Upper lobe of left lung (tissue), 6 donors: ENCODE data around the gene MAB21L3. TPM values are rescaled to one million over a fixed set of nuclear protein-coding genes. Genes with fewer than 3 reads are reported as not detected.
A peak's percentile ranks its signal among the peaks of the same experiment; 100 is the strongest.
"Not testable (repeated sequence)": the region's sequence is repeated elsewhere in the genome, so short reads cannot be mapped to it uniquely, and the experiment has no call there.

Experiments
- ATAC-seq, 2 donors: fragments of 200-7000 bp; cut with Tn5 transposase; one replicate each; pipeline ENCODE4 v1.9.1; 2022; ENCODE audit warnings: mild to moderate bottlenecking in 2 of 2, moderate library complexity in 2 of 2; ENCODE audit not compliant: low FRiP score in 2 of 2
- DNase-seq, 2 donors: peaks; one replicate each; pipeline ENCODE4 v3.0.0-alpha.2; 2019 to 2020
- H3K27ac ChIP-seq, 4 donors: fragments of 200-600 bp; sonication (generic); one replicate each; pipeline ENCODE4 v1.5.1; 2016 to 2019
- H3K27me3 ChIP-seq, 4 donors: fragments of 200-600 bp; sonication (generic); one replicate each; pipeline ENCODE4 v1.5.1; 2017 to 2019
- H3K36me3 ChIP-seq, 4 donors: fragments of 200-600 bp; sonication (generic); one replicate each; pipeline ENCODE4 v1.5.1; 2016 to 2019
- H3K4me1 ChIP-seq, 4 donors: fragments of 200-600 bp; sonication (generic); one replicate each; pipeline ENCODE4 v1.5.1; 2018 to 2019
- H3K4me3 ChIP-seq, 4 donors: fragments of 200-600 bp; sonication (generic); one replicate each; pipeline ENCODE4 v1.5.1; 2017 to 2019; ENCODE audit warnings: mild to moderate bottlenecking in 2 of 4, moderate library complexity in 1 of 4
- H3K9me3 ChIP-seq, 4 donors: fragments of 200-600 bp; sonication (generic); one replicate each; pipeline ENCODE4 v1.5.1; 2018 to 2019
- EP300 ChIP-seq, 4 donors: sonication (generic); formaldehyde crosslinking; IDR thresholded peaks; one replicate each; pipeline ENCODE4 v1.5.1; 2017; ENCODE audit warnings: antibody characterized with exemption in 4 of 4, control low read depth in 2 of 4
- POLR2A ChIP-seq, 4 donors: fragments of 450-650 bp; IDR thresholded peaks; one replicate each; pipeline ENCODE4 v1.5.1; 2016 to 2017; ENCODE audit warnings: antibody characterized with exemption in 4 of 4, mild to moderate bottlenecking in 2 of 4
- POLR2AphosphoS5 ChIP-seq, 2 donors: sonication (generic); formaldehyde crosslinking; IDR thresholded peaks; one replicate each; pipeline ENCODE4 v1.5.1; 2017; ENCODE audit warnings: antibody characterized with exemption in 2 of 2
- WGBS, 2 donors: methylation state at CpG; one replicate each; pipeline ENCODE4 v1.1.5; 2017 to 2018; 5-methylcytosine and 5-hydroxymethylcytosine counted together
- total RNA-seq, 6 donors: library from RNA; depleted of rRNA in 4 of 6; stranded (reverse); fragments of >200 nt in 4 of 6; gene quantifications; one replicate each; pipeline versions ENCODE4 v1.1.0 to v1.2.1, GENCODE V29; 2016 to 2021
- TF ChIP-seq, protein P1 (sequence below), 6 experiments: fragments of 450-650 bp in 4 of 6; fragments of 200-600 bp in 2 of 6; sonication (generic) in 2 of 6; IDR thresholded peaks; one replicate each; pipeline ENCODE4 v1.5.1; 2016 to 2019; ENCODE audit warnings: antibody characterized with exemption in 6 of 6
- donor health status: DM: no; HTN: no; CAD: no; lungs with moderate emphysema.
- donor health status: DM: no; HTN: yes; CAD: no; lungs with severe emphysema.

MAB21L3 gene
- total RNA-seq, 6 donors from 2014 or later = 0.30 to 4.2 (median 1.2) TPM

GRCh38 chr1:116144151-116144550, 33.0 kb downstream of the MAB21L3 start:
- Histone ChIP-seq H3K36me3 (no peaks in the 10 kb centered on the region), H3K9me3 (peaks cover 0 to 9% (median 4%) of the 10 kb centered on the region in 4 donors), H3K4me3 (no peak overlapping the region), H3K4me1 (peaks cover 0 to 6% (median 0%) of the 10 kb centered on the region in 4 donors), H3K27ac (no peak overlapping the region), H3K27me3 (no peaks in the 10 kb centered on the region)
- ATAC-seq (no peak), DNase-seq (no peak)
- 76 to 87% methylated on average over 1 of the region's 1 CpG for WGBS, 2 donors
- no peak for TF ChIP-seq EP300 (IDR thresholded peaks at IDR 0.05)
- TF ChIP-seq POLR2AphosphoS5 (IDR thresholded peaks at IDR 0.05) = no peak
- no peak for TF ChIP-seq POLR2A (IDR thresholded peaks at IDR 0.05)
- TF ChIP-seq, protein P1, sequence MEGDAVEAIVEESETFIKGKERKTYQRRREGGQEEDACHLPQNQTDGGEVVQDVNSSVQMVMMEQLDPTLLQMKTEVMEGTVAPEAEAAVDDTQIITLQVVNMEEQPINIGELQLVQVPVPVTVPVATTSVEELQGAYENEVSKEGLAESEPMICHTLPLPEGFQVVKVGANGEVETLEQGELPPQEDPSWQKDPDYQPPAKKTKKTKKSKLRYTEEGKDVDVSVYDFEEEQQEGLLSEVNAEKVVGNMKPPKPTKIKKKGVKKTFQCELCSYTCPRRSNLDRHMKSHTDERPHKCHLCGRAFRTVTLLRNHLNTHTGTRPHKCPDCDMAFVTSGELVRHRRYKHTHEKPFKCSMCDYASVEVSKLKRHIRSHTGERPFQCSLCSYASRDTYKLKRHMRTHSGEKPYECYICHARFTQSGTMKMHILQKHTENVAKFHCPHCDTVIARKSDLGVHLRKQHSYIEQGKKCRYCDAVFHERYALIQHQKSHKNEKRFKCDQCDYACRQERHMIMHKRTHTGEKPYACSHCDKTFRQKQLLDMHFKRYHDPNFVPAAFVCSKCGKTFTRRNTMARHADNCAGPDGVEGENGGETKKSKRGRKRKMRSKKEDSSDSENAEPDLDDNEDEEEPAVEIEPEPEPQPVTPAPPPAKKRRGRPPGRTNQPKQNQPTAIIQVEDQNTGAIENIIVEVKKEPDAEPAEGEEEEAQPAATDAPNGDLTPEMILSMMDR (IDR thresholded peaks at IDR 0.05) = no peak

DNA sequence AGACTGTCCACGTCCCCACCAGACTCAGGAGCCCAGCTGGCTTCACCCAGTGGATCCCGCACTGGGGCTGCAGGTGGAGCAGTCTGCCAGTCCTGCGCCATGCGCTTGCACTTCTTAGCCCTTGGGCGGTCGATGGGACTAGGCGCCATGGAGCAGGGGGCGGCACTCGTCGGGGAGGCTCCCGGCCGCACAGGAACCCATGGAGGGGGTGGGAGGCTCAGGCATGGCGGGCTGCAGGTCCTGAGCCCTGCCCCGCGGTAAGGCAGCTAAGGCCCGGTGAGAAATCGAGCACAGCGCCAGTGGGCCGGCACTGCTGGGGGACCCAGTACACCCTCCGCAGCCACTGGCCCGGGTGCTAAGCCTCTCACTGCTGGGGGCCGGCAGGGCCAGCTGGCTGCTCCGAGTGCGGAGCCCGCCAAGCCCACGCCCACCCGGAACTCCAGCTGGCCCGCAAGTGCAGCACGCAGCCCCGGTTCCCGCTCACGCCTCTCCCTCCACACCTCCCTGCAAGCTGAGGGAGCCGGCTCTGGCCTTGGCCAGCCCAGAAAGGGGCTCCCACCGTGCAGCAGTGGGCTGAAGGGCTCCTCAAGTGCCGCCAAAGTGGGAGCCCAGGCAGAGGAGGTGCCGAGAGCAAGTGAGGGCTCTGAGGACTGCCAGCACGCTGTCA, 35.4 kb downstream of the MAB21L3 start:
- DNase-seq = peak in 1 of 2 donors; percentile 68
- H3K27ac ChIP-seq, H3K36me3 ChIP-seq, H3K4me3 ChIP-seq, H3K9me3 ChIP-seq, H3K27me3 ChIP-seq, ATAC-seq: not testable (repeated sequence)
- WGBS, 2 donors = 87 to 97% methylated on average over 4 to 33 of the region's 37 CpGs
- peaks cover 11 to 14% (median 13%) of the 10 kb centered on the region in 4 donors for H3K4me1 ChIP-seq

DNA sequence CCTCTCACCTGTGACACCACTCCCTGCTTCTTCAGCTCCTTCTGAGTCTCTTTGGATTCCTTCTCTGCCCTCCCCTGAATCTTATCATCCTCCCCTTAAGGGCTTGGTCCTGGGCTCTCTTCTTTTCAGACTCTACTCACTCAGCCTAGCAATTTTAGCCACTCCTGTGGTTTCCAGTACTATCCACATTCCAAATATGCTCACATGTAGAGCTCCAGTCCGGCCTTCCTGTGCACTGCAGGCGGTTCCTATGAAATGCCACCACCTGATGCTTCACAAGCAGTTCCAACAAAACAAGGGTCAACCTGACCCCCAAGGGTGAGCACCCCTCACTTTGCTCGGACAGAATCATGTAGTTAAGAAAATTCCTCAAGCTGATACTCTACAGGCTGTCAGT, 35.9 kb downstream of the MAB21L3 start:
- WGBS, 2 donors = 92% methylated on average over 3 of the region's 3 CpGs
- ATAC-seq = no peak
- DNase-seq = no peak

DNA sequence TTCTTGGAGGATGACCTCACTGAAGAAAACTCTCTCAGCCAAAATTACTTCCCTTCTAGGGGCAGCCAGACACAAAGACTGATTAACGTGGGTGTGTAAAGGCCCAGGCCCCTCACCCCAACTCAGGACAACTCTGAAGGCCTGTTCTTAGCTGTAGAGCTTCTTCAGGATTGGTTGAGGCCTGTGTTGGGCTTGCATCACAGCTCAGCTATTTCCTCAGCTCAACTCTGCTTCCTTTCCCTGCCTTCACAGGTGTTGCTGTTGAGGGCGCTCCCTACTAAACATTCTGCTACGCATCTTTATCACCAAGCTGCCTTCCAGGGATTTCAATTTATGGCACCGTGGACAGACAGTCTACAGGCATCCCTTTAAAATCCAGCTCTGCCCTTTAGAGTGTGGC, 36.8 kb downstream of the MAB21L3 start:
- ATAC-seq (no peak), DNase-seq (no peak)
- H3K4me3 ChIP-seq = no peak overlapping the region
- H3K27me3 ChIP-seq = no peaks in the 10 kb centered on the region
- peaks cover 0 to 9% (median 4%) of the 10 kb centered on the region in 4 donors for H3K9me3 ChIP-seq
- H3K36me3 ChIP-seq = no peaks in the 10 kb centered on the region
- H3K4me1 ChIP-seq = peaks cover 15 to 22% (median 20%) of the 10 kb centered on the region in 4 donors
- TF ChIP-seq POLR2A (IDR thresholded peaks at IDR 0.05) (no peak), POLR2AphosphoS5 (IDR thresholded peaks at IDR 0.05) (no peak), EP300 (IDR thresholded peaks at IDR 0.05) (no peak)
- TF ChIP-seq, protein P1 (IDR thresholded peaks at IDR 0.05) = no peak
- no peak overlapping the region for H3K27ac ChIP-seq
- WGBS, 2 donors = 78 to 93% methylated on average over 4 of the region's 4 CpGs

More for the DNA sequence above, 35.9 kb downstream of the MAB21L3 start:
- Histone ChIP-seq H3K4me1 (peaks cover 15 to 19% (median 17%) of the 10 kb centered on the region in 4 donors), H3K27ac (no peak overlapping the region), H3K36me3 (no peaks in the 10 kb centered on the region), H3K27me3 (no peaks in the 10 kb centered on the region), H3K9me3 (peaks cover 0 to 9% (median 4%) of the 10 kb centered on the region in 4 donors), H3K4me3 (no peak overlapping the region)
- TF ChIP-seq EP300 (IDR thresholded peaks at IDR 0.05) (no peak), POLR2AphosphoS5 (IDR thresholded peaks at IDR 0.05) (no peak), POLR2A (IDR thresholded peaks at IDR 0.05) (no peak)
- TF ChIP-seq, protein P1 (IDR thresholded peaks at IDR 0.05) = no peak

DNA sequence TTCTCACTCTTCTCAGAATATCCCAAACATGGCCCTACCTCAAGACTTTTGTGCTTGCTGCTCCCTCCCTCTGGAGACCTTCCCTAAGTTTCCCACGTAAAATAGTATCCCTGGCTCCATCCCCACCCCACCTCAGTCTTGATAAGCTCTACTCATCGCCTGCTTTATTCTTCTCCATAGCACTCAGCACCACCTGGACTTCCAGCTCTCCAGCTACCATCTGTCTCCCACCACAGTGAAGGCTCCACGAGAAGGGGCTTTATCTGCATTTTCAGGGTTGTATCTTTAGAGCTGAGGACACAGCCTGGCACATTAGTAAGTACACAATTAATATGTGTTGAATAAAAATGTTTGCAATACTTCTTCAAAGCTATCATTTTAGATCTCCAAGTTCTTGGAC, 37.8 kb downstream of the MAB21L3 start:
- DNase-seq = no peak
- no peak overlapping the region for H3K27ac ChIP-seq
- H3K4me1 ChIP-seq = peaks cover 15 to 22% (median 21%) of the 10 kb centered on the region in 4 donors
- no peak for ATAC-seq
- H3K9me3 ChIP-seq = peaks cover 0 to 5% (median 2%) of the 10 kb centered on the region in 4 donors
- no peaks in the 10 kb centered on the region for H3K36me3 ChIP-seq
- no peaks in the 10 kb centered on the region for H3K27me3 ChIP-seq
- H3K4me3 ChIP-seq = no peak overlapping the region
- TF ChIP-seq, protein P1 (IDR thresholded peaks at IDR 0.05) = no peak
- TF ChIP-seq EP300 (IDR thresholded peaks at IDR 0.05) (no peak), POLR2AphosphoS5 (IDR thresholded peaks at IDR 0.05) (no peak), POLR2A (IDR thresholded peaks at IDR 0.05) (no peak)
- 87 to 90% methylated on average over 3 of the region's 3 CpGs for WGBS, 2 donors
